T-helper 22 cell (primary cell): ENCODE data around the gene DLD.
A peak's percentile ranks its signal among the peaks of the same experiment; 100 is the strongest.
"Not testable (repeated sequence)": the region's sequence is repeated elsewhere in the genome, so short reads cannot be mapped to it uniquely, and the experiment has no call there.

Experiments used
- DNase-seq: peaks from one replicate; pipeline ENCODE4 v3.0.0-alpha.2; 2020; ENCODE audit warnings: low read depth

Gene DLD

GRCh38 chr7:107890962-107891635 lies at the start of gene DLD:
Gene DLD (plus strand): TSS chr7:107891183. CDS start chr7:107891251, 68 bp downstream.
- DNase-seq, result peak; percentile 87

- no peak for DNase-seq
Observed at GRCh38 chr7:107842213-107842612, 48.8 kb upstream of the DLD start.

GRCh38 chr7:107843184-107843583 lies 47.8 kb upstream of the DLD start:
- DNase-seq, result no peak

GRCh38 chr7:107846324-107846723 lies 44.7 kb upstream of the DLD start:
- DNase-seq, result no peak

- no peak for DNase-seq
Observed at GRCh38 chr7:107847168-107847835, 43.7 kb upstream of the DLD start.

GRCh38 chr7:107847836-107848175 lies 43.2 kb upstream of the DLD start:
- not testable (repeated sequence) for DNase-seq

- DNase-seq, result not testable (repeated sequence)
Observed at GRCh38 chr7:107848211-107848610, 42.8 kb upstream of the DLD start.

GRCh38 chr7:107850216-107850615 lies 40.8 kb upstream of the DLD start:
- DNase-seq, result no peak

- no peak for DNase-seq
Observed at GRCh38 chr7:107850643-107851042, 40.3 kb upstream of the DLD start.

GRCh38 chr7:107854454-107854853 lies 36.5 kb upstream of the DLD start:
- no peak for DNase-seq

GRCh38 chr7:107854989-107855388 lies 36.0 kb upstream of the DLD start:
- no peak for DNase-seq

- no peak for DNase-seq
Observed at GRCh38 chr7:107856806-107857540, 34.0 kb upstream of the DLD start.

GRCh38 chr7:107857541-107857912 lies 33.5 kb upstream of the DLD start:
- DNase-seq, result no peak

- no peak for DNase-seq
Observed at GRCh38 chr7:107858280-107858679, 32.7 kb upstream of the DLD start.

GRCh38 chr7:107860279-107860961 lies 30.6 kb upstream of the DLD start:
- DNase-seq, result no peak

GRCh38 chr7:107860981-107861652 lies 29.9 kb upstream of the DLD start:
- no peak for DNase-seq

- DNase-seq, result no peak
Observed at GRCh38 chr7:107865956-107866775, 24.8 kb upstream of the DLD start.

- DNase-seq, result no peak
Observed at GRCh38 chr7:107867858-107868466, 23.0 kb upstream of the DLD start.

GRCh38 chr7:107870427-107871000 lies 20.5 kb upstream of the DLD start:
- no peak for DNase-seq

GRCh38 chr7:107874111-107874510 lies 16.9 kb upstream of the DLD start:
- no peak for DNase-seq
